ENCODE data around the gene TCF4.

DNA sequence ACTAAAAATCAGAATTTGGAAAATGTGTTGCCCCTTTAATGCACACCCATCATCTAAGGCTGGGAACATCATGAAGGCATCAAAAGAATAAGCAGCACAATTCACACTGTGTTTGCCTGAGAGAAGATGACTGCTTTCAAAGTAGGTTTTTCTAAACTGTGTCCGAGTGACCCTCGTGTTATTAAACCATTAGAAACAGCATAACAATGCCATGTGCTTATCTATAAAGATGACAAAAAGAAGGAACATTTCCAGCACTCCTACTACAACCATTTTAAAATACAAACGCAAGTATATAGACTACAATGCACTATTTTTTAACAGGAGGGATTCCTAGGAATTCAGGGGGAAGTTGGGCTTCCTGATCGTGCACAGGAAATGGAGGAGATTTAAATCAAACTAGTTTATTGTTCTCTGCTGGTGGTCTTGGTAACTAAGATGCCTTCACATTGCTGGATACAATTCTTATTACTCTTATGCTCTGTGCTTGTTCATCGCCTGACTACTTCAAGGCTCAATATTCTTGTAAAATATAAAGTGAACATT is 322.8 kb downstream of the TCF4 start:
- TF ChIP-seq CTCF (IDR thresholded peaks at IDR 0.05) = no peak
- no peak for TF ChIP-seq FOXM1 (IDR thresholded peaks at IDR 0.05; ENCODE audit: low read depth)
- TF ChIP-seq, protein P1, sequence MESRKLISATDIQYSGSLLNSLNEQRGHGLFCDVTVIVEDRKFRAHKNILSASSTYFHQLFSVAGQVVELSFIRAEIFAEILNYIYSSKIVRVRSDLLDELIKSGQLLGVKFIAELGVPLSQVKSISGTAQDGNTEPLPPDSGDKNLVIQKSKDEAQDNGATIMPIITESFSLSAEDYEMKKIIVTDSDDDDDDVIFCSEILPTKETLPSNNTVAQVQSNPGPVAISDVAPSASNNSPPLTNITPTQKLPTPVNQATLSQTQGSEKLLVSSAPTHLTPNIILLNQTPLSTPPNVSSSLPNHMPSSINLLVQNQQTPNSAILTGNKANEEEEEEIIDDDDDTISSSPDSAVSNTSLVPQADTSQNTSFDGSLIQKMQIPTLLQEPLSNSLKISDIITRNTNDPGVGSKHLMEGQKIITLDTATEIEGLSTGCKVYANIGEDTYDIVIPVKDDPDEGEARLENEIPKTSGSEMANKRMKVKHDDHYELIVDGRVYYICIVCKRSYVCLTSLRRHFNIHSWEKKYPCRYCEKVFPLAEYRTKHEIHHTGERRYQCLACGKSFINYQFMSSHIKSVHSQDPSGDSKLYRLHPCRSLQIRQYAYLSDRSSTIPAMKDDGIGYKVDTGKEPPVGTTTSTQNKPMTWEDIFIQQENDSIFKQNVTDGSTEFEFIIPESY (IDR thresholded peaks at IDR 0.05; ENCODE audit: borderline replicate concordance, low read depth) = no peak
- TF ChIP-seq TEAD4 (IDR thresholded peaks at IDR 0.05; ENCODE audit: borderline replicate concordance, insufficient read depth) = no peak
- TF ChIP-seq SIN3A (IDR thresholded peaks at IDR 0.05; ENCODE audit: borderline replicate concordance, low read depth, low read length) = no peak
- no peak for TF ChIP-seq FOXJ3 (CRISPR knock-in tag; IDR thresholded peaks at IDR 0.05)
- no peak for TF ChIP-seq EP300 (IDR thresholded peaks at IDR 0.05; ENCODE audit: borderline replicate concordance in 1 of 2, low read depth in 1 of 2, low read length in 1 of 2)
